Activated CD4-positive, alpha-beta memory T cell treated with anti-CD3 and anti-CD28 coated beads for 36 hours (primary cell): ENCODE measurements around the gene JAML. TPM values are rescaled to one million over a fixed set of nuclear protein-coding genes. Genes with fewer than 3 reads are reported as not detected.

ENCODE experiments used
- CTCF ChIA-PET: fragments of 350-600 bp; sonication (Branson Sonifier 250); formaldehyde crosslinking; loops from one replicate; lab custom pipeline; 2021; ENCODE audit warnings: antibody characterized with exemption, inconsistent platforms; lab: Charles Lee
- POLR2A ChIA-PET: fragments of 350-600 bp; sonication (Branson Sonifier 250); formaldehyde crosslinking; loops from one replicate; lab custom pipeline; 2021; ENCODE audit warnings: antibody characterized with exemption; lab: Charles Lee
- DNase-seq: peaks from one replicate; pipeline ENCODE4 v3.0.0-alpha.2; 2020
- H3K27ac Mint-ChIP-seq: one replicate; pipeline ENCODE4 v1.8.0; 2021; ENCODE audit warnings: mixed read lengths
- H3K27me3 Mint-ChIP-seq: one replicate; pipeline ENCODE4 v1.8.0; 2021; ENCODE audit warnings: mixed read lengths
- H3K36me3 Mint-ChIP-seq: one replicate; pipeline ENCODE4 v1.8.0; 2021; ENCODE audit warnings: mixed read lengths
- H3K4me1 Mint-ChIP-seq: one replicate; pipeline ENCODE4 v1.8.0; 2021; ENCODE audit warnings: low read depth, mixed read lengths
- H3K4me3 Mint-ChIP-seq: one replicate; pipeline ENCODE4 v1.8.0; 2021; ENCODE audit warnings: mild to moderate bottlenecking, mixed read lengths
- H3K9me3 Mint-ChIP-seq: one replicate; pipeline ENCODE4 v1.8.0; 2021; ENCODE audit warnings: mixed read lengths
- intact Hi-C: fragments of 100-400 bp; cut with micrococcal nuclease; formaldehyde crosslinking; loops from one replicate; pipeline ENCODE4 v1.15.1; 2023
- total RNA-seq, 2 experiments: library from RNA; stranded (reverse); gene quantifications; one replicate each; pipeline ENCODE4 v1.2.3, GENCODE V29; 2021

Gene JAML
- total RNA-seq, 2 experiments from 2014 or later: 155 to 163 TPM

DNA sequence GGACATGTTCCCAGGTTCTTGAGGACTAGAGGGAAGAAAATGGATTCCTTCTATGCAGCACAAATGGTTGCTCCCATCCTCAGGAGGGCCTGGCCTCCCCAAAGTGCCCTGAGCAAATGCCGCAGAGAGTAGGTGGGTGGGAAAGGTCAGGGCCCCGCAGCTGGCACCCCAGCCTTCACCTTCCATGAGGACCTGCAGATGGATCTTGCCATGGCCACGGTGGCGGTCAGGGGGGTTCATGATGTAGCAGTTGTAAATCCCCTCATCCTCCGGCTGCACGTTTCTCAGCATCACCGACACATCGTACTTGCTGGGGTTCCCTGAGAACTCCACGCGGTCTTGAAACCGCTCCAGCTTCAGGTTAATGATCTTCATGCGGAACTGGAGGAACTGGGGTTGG is 56.9 kb downstream of the JAML start:
- Mint-ChIP-seq H3K4me1 (no peaks in the 10 kb centered on the region), H3K27ac (no peak overlapping the region), H3K9me3 (no peaks in the 10 kb centered on the region), H3K36me3 (no peaks in the 10 kb centered on the region), H3K27me3 (peaks cover 3% of the 10 kb centered on the region), H3K4me3 (no peak overlapping the region)
- POLR2A ChIA-PET: no interaction called here
- no peak for DNase-seq
- intact Hi-C loops: no loop called here
- CTCF ChIA-PET: interaction anchor here (0.7 to 1.2 kb wide), 5 partner anchors 11 to 128 kb away, joined by 3 to 7 read pairs (median 3); no protein-coding TSS in a partner anchor

DNA sequence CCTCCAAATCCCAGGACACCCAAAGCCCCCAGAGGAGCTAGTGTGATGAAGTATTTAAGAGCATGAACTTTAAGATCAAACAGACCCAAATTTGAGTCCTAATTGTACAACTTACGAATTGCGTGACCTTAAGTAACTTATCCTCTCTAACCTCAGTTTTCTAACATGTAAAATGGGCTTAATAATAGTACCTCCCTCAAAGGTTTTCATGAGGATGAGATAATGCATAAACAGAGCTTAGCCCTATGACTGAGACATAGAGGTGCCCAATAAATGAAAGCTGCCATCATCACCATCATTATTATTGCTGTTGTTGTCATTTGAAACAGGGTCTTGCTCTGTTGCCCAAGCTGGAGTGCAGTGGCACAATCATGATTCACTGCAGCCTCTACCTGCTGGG is 57.6 kb downstream of the JAML start:
- POLR2A ChIA-PET: no interaction called here
- intact Hi-C loops: no loop called here

DNA sequence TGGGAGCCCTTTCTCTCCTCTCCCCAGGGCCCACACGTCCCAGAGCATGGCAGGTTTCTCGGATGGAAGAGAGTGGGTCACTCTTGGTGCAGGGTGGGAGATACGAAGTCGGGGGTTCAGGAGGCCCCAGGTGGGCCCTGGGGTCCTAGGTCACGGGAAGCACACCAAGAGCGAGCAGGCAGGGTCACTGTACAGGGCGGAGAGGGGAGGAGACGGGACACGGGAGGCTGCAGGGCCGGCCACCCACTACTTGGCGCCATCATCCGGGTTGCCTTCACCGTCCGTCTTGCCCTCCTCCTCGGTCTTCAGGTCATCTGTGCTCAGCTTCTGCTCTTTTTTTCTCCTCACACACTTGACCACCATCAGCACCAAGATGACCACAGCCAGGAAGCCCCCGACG is 58.2 kb downstream of the JAML start:
- H3K27ac Mint-ChIP-seq: no peak overlapping the region
- no peak overlapping the region for H3K4me3 Mint-ChIP-seq
- no peaks in the 10 kb centered on the region for H3K36me3 Mint-ChIP-seq
- intact Hi-C loops: no loop called here
- ChIA-PET CTCF (interaction anchor here (1.2 kb wide), 1 partner anchor 18 kb away, joined by 3 read pairs; no protein-coding TSS in a partner anchor), POLR2A (no interaction called here)
- no peak for DNase-seq
- peaks cover 12% of the 10 kb centered on the region for H3K27me3 Mint-ChIP-seq
- no peaks in the 10 kb centered on the region for H3K4me1 Mint-ChIP-seq
- H3K9me3 Mint-ChIP-seq: no peaks in the 10 kb centered on the region

More for the DNA sequence above, 57.6 kb downstream of the JAML start:
- H3K27me3 Mint-ChIP-seq: peaks cover 7% of the 10 kb centered on the region
- H3K36me3 Mint-ChIP-seq: no peaks in the 10 kb centered on the region
- H3K4me3 Mint-ChIP-seq: no peak overlapping the region
- no peak overlapping the region for H3K27ac Mint-ChIP-seq
- no peaks in the 10 kb centered on the region for H3K4me1 Mint-ChIP-seq
- CTCF ChIA-PET: interaction anchor here (0.7 to 1.2 kb wide), 4 partner anchors 10 to 127 kb away, joined by 3 to 7 read pairs (median 3); no protein-coding TSS in a partner anchor
- DNase-seq: no peak
- no peaks in the 10 kb centered on the region for H3K9me3 Mint-ChIP-seq

DNA sequence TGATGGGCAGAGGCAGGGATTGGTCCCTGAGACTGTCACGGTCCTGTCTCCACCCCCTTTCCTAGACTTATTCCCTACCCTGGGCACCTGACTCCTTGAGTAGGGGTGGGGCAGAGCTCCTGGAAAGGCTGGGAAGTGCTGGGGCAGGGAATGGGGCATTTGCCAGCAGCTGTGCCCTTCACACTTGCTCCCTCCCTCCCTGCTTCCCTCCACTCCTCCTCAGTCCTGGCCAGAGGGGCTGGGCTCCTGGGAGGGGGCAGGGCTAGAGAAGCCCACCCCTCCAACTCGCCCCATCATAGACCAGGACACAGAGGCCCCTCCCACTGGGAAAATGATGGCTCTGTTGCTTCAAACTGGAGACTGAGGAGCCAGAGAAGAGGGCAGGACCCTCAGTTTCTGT is 59.9 kb downstream of the JAML start:
- intact Hi-C loops: no loop called here
- no peaks in the 10 kb centered on the region for H3K9me3 Mint-ChIP-seq
- ChIA-PET POLR2A (no interaction called here), CTCF (interaction anchor here (1.5 kb wide), 1 partner anchor 9 kb away, joined by 3 read pairs; no protein-coding TSS in a partner anchor)
- no peaks in the 10 kb centered on the region for H3K4me1 Mint-ChIP-seq
- no peak overlapping the region for H3K4me3 Mint-ChIP-seq
- H3K27ac Mint-ChIP-seq: no peak overlapping the region
- no peak for DNase-seq
- no peaks in the 10 kb centered on the region for H3K36me3 Mint-ChIP-seq
- peaks cover 13% of the 10 kb centered on the region for H3K27me3 Mint-ChIP-seq

DNA sequence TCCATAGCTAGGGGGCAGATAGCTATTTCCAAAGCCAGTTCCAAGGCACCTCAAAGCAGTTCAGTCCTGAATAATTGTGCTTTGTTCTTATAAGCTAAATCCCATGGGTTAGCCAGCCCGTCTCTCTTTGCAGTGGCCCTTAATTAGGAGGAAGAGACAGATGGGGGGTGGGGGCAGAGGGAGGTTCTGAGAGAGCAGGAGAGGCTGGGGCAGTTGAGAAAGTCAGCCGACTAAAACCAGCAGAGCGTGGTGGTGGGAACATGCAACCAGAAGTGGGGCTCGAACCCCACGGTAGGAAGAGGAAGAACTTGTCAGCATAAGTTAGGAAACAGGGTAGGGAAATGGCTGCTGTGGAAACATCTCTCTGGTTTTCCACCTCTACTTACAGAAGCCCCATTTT is 61.3 kb downstream of the JAML start:
- Mint-ChIP-seq H3K27me3 (peaks cover 22% of the 10 kb centered on the region), H3K27ac (no peak overlapping the region), H3K9me3 (no peaks in the 10 kb centered on the region), H3K4me3 (no peak overlapping the region), H3K36me3 (no peaks in the 10 kb centered on the region), H3K4me1 (no peaks in the 10 kb centered on the region)
- no peak for DNase-seq
- CTCF ChIA-PET: interaction anchor here (1.3 to 1.5 kb wide), 2 partner anchors 8 to 10 kb away, joined by 3 to 5 read pairs; no protein-coding TSS in a partner anchor
- intact Hi-C loops: no loop called here
- POLR2A ChIA-PET: no interaction called here

DNA sequence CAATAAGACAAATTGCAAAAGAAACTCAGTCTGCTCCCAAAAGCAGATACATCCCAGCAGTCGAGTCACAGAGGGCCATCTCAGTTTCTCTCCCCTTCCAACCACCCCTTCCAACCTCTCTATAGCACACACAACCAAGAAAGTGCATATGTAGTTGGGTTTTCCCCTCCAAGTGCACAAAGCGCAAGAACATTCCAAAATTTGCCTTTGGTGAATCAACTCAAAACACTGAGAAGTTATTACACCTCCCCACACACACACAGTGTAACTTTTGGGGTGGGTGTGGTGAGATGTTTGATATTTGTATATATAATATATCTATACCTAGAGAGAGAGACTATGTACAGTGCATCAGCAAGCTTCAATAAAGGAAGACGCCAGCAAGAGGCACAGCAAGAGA is 62.0 kb downstream of the JAML start:
- DNase-seq: no peak
- ChIA-PET CTCF (interaction anchor here (1.3 kb wide), 1 partner anchor 9 kb away, joined by 5 read pairs; no protein-coding TSS in a partner anchor), POLR2A (no interaction called here)
- Mint-ChIP-seq H3K36me3 (no peaks in the 10 kb centered on the region), H3K4me1 (no peaks in the 10 kb centered on the region), H3K27me3 (peaks cover 26% of the 10 kb centered on the region), H3K27ac (no peak overlapping the region), H3K4me3 (no peak overlapping the region), H3K9me3 (no peaks in the 10 kb centered on the region)
- intact Hi-C loops: no loop called here

DNA sequence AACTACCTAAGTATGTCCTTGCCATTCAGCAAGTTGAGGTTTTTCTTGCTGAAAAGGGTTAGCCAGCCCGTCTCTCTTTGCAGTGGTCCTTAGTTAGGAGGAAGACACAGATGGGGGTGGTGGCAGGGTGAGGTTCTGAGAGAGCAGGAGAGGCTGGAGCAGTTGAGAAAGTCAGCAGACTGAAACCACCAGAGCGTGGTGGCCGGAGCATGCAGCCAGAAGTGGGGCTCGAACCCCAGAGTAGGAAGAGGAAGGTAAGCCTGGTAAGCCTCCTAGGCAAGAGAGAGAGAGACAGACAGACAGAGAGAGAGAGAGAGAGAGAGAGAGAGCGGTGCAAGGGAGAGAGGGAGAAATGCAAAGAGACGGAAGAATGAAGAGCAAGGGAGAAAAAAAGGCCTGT is 63.0 kb downstream of the JAML start:
- ChIA-PET POLR2A (no interaction called here), CTCF (no interaction called here)
- Mint-ChIP-seq H3K36me3 (no peaks in the 10 kb centered on the region), H3K27ac (no peak overlapping the region), H3K4me3 (no peak overlapping the region), H3K27me3 (peaks cover 37% of the 10 kb centered on the region), H3K4me1 (peaks cover 4% of the 10 kb centered on the region), H3K9me3 (no peaks in the 10 kb centered on the region)
- DNase-seq: no peak
- intact Hi-C loops: no loop called here

DNA sequence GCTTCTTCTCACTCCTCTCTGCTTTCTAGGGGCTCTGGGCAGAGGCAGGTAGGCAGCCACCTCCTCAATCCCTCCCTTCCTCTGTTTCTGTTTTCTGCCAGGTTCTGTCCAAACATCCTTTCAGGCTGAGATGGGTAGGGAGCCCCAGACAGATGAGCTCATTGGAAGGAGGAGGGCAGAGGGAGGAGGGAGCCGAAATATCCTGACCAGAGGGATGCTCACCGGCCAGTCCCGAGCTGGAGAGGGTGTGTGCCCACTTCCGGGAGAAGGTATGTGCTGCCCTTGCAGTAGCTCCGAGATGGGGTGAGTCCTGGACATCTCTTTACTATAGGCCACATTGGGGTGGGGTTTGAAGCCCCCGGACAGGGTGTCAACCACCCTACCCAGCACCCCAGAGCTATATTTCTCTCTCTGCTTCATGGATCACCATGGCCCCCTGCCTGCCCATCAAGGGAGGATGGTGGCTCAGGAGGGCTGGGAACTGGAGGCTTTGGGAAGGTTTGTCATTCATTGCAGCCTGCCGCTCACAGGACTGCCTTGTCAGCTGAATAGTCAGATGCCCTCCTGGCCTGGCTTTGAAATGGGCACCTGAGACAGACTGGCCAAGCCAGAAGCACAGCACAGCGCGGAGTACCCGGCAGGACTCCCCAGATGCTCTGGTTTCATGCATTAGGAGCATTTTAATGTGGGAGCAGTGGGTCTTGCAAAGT is 67.5 kb downstream of the JAML start:
- intact Hi-C loops: no loop called here
- DNase-seq: no peak
- H3K4me3 Mint-ChIP-seq: no peak overlapping the region
- peaks cover 61% of the 10 kb centered on the region for H3K27me3 Mint-ChIP-seq
- POLR2A ChIA-PET: interaction anchor here (0.5 kb wide), 1 partner anchor 107 kb away, joined by 4 read pairs; no protein-coding TSS in a partner anchor
- H3K9me3 Mint-ChIP-seq: no peaks in the 10 kb centered on the region
- no peaks in the 10 kb centered on the region for H3K36me3 Mint-ChIP-seq
- H3K4me1 Mint-ChIP-seq: peaks cover 13% of the 10 kb centered on the region
- no peak overlapping the region for H3K27ac Mint-ChIP-seq
- CTCF ChIA-PET: interaction anchor here (1.5 to 6.7 kb wide), 3 partner anchors 10 to 14 kb away, joined by 3 to 70 read pairs (median 8); no protein-coding TSS in a partner anchor

DNA sequence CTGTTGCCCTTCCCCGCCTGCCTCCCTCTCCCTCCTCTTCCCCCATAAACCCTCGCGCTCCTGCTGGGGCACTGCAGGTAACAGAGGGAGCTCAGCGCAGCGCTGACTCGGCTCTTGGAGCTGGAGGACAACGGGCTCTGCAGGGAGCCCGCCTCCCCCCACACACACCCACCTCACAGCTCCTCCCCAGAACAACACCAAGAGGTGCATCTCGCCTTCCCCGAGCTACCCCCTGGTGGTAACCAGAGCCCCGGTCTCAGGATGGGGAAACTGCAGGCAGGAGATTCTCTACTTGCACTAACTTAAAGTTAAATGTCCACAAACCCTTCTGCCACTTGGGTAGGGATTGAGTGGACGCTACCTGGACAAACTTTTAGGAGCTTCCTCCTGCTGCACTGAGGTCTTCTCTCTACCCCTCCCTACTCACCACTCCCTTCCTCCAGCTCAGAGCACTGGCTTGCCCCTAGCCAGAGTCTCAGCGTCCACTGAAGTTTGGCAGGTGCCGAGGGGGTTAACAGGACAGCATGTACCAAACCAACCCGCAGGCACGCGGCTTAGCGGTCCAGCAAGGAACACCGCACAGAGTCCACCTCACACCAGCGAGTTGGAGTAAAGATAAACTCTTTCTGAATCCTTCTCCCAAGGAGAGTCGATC is 68.2 kb downstream of the JAML start:
- no peak overlapping the region for H3K27ac Mint-ChIP-seq
- intact Hi-C loops: no loop called here

DNA sequence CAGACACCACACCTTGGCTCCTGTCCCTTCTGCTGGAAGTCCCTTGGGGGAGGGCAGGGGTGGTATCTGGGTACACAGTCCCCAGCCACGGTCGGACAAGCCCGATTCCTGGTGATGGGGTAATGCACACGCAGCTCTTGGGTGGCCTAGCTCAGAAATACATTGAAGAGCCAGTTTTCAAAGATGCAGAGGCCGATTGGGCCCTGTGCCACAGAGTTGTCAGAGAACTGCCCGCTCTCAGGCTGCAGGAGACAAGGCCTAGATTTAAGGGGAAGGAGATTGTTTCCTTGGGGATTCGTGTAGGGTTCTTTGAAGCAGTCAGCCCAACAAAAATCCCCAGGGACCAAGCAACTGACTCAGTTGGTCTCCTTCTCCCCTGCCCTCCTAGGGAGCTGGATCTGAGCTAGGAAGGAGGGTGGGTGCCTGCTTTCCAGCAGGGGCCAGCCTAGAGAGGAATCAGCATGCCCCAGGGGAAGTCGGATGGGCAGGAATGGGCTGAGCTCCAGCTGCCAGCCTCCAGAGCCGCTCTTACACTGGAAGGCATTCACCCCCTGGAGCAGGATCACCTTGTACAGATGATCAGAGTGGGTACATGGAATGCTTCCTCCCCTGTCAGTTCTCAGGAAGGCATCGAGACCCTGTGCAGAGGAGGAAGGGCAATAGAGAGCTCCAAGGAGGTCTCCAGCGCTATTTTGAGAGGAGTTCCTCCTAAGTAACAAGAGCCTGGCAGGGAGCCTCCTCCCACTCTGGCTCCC is 68.9 kb downstream of the JAML start:
- Mint-ChIP-seq H3K4me3 (no peak overlapping the region), H3K4me1 (peaks cover 13% of the 10 kb centered on the region), H3K36me3 (no peaks in the 10 kb centered on the region), H3K27ac (no peak overlapping the region), H3K9me3 (no peaks in the 10 kb centered on the region), H3K27me3 (peaks cover 66% of the 10 kb centered on the region)
- ChIA-PET CTCF (interaction anchor here (0.9 to 6.7 kb wide), 6 partner anchors 10 to 348 kb away, joined by 3 to 70 read pairs (median 4); no protein-coding TSS in a partner anchor), POLR2A (no interaction called here)
- intact Hi-C loops: no loop called here
- DNase-seq: no peak

More for the DNA sequence above, 68.2 kb downstream of the JAML start:
- H3K36me3 Mint-ChIP-seq: no peaks in the 10 kb centered on the region
- CTCF ChIA-PET: interaction anchor here (1.1 to 6.7 kb wide), 5 partner anchors 10 to 349 kb away, joined by 3 to 70 read pairs (median 5); no protein-coding TSS in a partner anchor
- no peak overlapping the region for H3K4me3 Mint-ChIP-seq
- peaks cover 13% of the 10 kb centered on the region for H3K4me1 Mint-ChIP-seq
- H3K27me3 Mint-ChIP-seq: peaks cover 60% of the 10 kb centered on the region
- POLR2A ChIA-PET: interaction anchor here (0.5 kb wide), 1 partner anchor 106 kb away, joined by 4 read pairs; no protein-coding TSS in a partner anchor
- H3K9me3 Mint-ChIP-seq: no peaks in the 10 kb centered on the region
- DNase-seq: peak; percentile 34

DNA sequence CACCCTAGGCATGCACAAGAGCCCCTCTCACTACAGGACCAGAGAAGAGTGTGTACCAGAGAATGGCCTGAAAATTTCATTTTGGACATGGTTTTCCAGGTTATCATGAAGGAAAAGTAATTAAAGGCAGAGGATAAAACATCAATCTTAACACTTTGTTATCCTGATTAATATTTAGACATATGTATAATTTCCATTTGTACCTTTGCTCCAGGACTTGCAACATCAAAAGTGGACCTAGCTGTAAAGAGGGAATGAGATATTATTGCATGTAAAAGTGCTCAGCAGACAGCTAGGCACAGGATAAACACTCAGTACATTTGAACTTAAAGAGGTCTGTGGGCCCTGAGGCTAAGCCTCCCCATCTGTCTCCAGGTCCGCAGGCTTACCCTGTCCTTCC is 70.2 kb downstream of the JAML start:
- Mint-ChIP-seq H3K27me3 (peaks cover 67% of the 10 kb centered on the region), H3K4me3 (no peak overlapping the region), H3K27ac (no peak overlapping the region), H3K9me3 (no peaks in the 10 kb centered on the region), H3K4me1 (peaks cover 13% of the 10 kb centered on the region), H3K36me3 (no peaks in the 10 kb centered on the region)
- ChIA-PET POLR2A (no interaction called here), CTCF (interaction anchor here (0.9 to 6.7 kb wide), 3 partner anchors 17 to 141 kb away, joined by 3 to 70 read pairs (median 5); no protein-coding TSS in a partner anchor)
- intact Hi-C loops: no loop called here
- DNase-seq: no peak
